Activated effector memory CD4-positive, alpha-beta T cell treated with anti-CD3 and anti-CD28 coated beads, Interleukin-2, amount 50 U/mL, for 16 hours (primary cell): ENCODE data around the gene KL.

ENCODE experiments used
- DNase-seq: peaks from one replicate; pipeline ENCODE4 v3.0.0-alpha.2; 2020

KL gene

GRCh38 chr13:33087091-33087490 is 70.9 kb downstream of the KL start:
- no peak for DNase-seq

GRCh38 chr13:33087790-33088189 is 71.6 kb downstream of the KL start:
- no peak for DNase-seq

GRCh38 chr13:33089311-33089710 is 73.1 kb downstream of the KL start:
- no peak for DNase-seq

GRCh38 chr13:33090755-33091414 is 74.7 kb downstream of the KL start:
- DNase-seq = no peak

GRCh38 chr13:33091415-33091774 is 75.2 kb downstream of the KL start:
- DNase-seq = no peak

- DNase-seq = no peak
Observed at GRCh38 chr13:33092073-33092987, 76.1 kb downstream of the KL start.

- DNase-seq = no peak
Observed at GRCh38 chr13:33096886-33097605, 80.8 kb downstream of the KL start.

- DNase-seq = no peak
Observed at GRCh38 chr13:33099860-33100259, 83.6 kb downstream of the KL start.

- no peak for DNase-seq
Observed at GRCh38 chr13:33100886-33101285, 84.7 kb downstream of the KL start.

- no peak for DNase-seq
Observed at GRCh38 chr13:33101835-33102234, 85.6 kb downstream of the KL start.

- no peak for DNase-seq
Observed at GRCh38 chr13:33103457-33103856, 87.2 kb downstream of the KL start.

GRCh38 chr13:33105387-33106005 is 89.3 kb downstream of the KL start:
- DNase-seq = no peak

GRCh38 chr13:33106656-33107360 is 90.6 kb downstream of the KL start:
- DNase-seq = no peak

GRCh38 chr13:33107361-33107760 is 91.1 kb downstream of the KL start:
- DNase-seq = no peak

- DNase-seq = no peak
Observed at GRCh38 chr13:33108620-33109019, 92.4 kb downstream of the KL start.

GRCh38 chr13:33109271-33109697 is 93.1 kb downstream of the KL start:
- DNase-seq = no peak

GRCh38 chr13:33109801-33110200 is 93.6 kb downstream of the KL start:
- DNase-seq = no peak

- DNase-seq = no peak
Observed at GRCh38 chr13:33110386-33110712, 94.1 kb downstream of the KL start.

- no peak for DNase-seq
Observed at GRCh38 chr13:33110713-33111413, 94.6 kb downstream of the KL start.

GRCh38 chr13:33111414-33112110 is 95.3 kb downstream of the KL start:
- DNase-seq = no peak

GRCh38 chr13:33112766-33113165 is 96.5 kb downstream of the KL start:
- DNase-seq = no peak
